Neuronal stem cell (in vitro differentiated cells): ENCODE measurements around the gene MACROD2.
"Not testable (repeated sequence)": the region's sequence is repeated elsewhere in the genome, so short reads cannot be mapped to it uniquely, and the experiment has no call there.

Experiments used
- DNase-seq: peaks from one replicate; pipeline ENCODE4 v3.0.0-alpha.2; 2013; ENCODE audit warnings: low spot score
- H2AFZ ChIP-seq: one replicate; pipeline ENCODE4 v1.6.1; 2013; ENCODE audit warnings: mild to moderate bottlenecking, low read length, inconsistent platforms
- H2AK5ac ChIP-seq: 2 replicates; pipeline ENCODE4 v1.6.1; 2013; ENCODE audit warnings: low read depth, mild to moderate bottlenecking, inconsistent platforms, low read length, moderate library complexity, mixed read lengths
- H2BK120ac ChIP-seq: 2 replicates; pipeline ENCODE4 v1.6.1; 2013; ENCODE audit warnings: low read depth, mild to moderate bottlenecking, inconsistent platforms, low read length, moderate library complexity, mixed read lengths
- H2BK12ac ChIP-seq: one replicate; pipeline ENCODE4 v1.6.1; 2013; ENCODE audit warnings: low read length, inconsistent platforms
- H2BK15ac ChIP-seq: 2 replicates; pipeline ENCODE4 v1.6.1; 2013; ENCODE audit warnings: mild to moderate bottlenecking, low read length, inconsistent platforms, mixed read lengths
- H2BK5ac ChIP-seq: one replicate; pipeline ENCODE4 v1.6.1; 2013; ENCODE audit warnings: inconsistent platforms, mild to moderate bottlenecking, low read length, moderate library complexity
- H3K14ac ChIP-seq: one replicate; pipeline ENCODE4 v1.6.1; 2013; ENCODE audit warnings: low read length, inconsistent platforms
- H3K18ac ChIP-seq: 2 replicates; pipeline ENCODE4 v1.6.1; 2013; ENCODE audit warnings: low read length, inconsistent platforms
- H3K23ac ChIP-seq: 2 replicates; pipeline ENCODE4 v1.6.1; 2013; ENCODE audit warnings: low read depth, mild to moderate bottlenecking, mixed read lengths, low read length, inconsistent platforms; ENCODE audit not compliant: poor library complexity
- H3K27ac ChIP-seq: replicated peaks from 3 replicates; pipeline ENCODE4 v1.5.1; 2013; ENCODE audit warnings: low read length, inconsistent platforms
- H3K27me3 ChIP-seq, 3 experiments: 2 replicates each; pipeline ENCODE4 v1.6.1; 2013; ENCODE audit warnings: low read length in 3 of 3, mild to moderate bottlenecking in 2 of 3, inconsistent platforms in 1 of 3, low read depth in 1 of 3, mixed read lengths in 1 of 3, moderate library complexity in 1 of 3; ENCODE audit not compliant: control insufficient read depth in 3 of 3, insufficient read depth in 3 of 3
- H3K36me3 ChIP-seq, 2 donors: replicated peaks in 1 of 2; 2 replicates each; pipeline ENCODE4 v1.6.1; 2013; ENCODE audit warnings: low read length in 2 of 2; ENCODE audit not compliant: control insufficient read depth in 2 of 2, insufficient read depth in 2 of 2
- H3K4ac ChIP-seq: 2 replicates; pipeline ENCODE4 v1.6.1; 2013; ENCODE audit warnings: inconsistent platforms, mild to moderate bottlenecking, low read length, moderate library complexity
- H3K4me1 ChIP-seq, 2 donors: 1 replicate in 1 of 2; 2 replicates in 1 of 2; pipeline ENCODE4 v1.6.1; 2013; ENCODE audit warnings: low read length in 2 of 2, low read depth in 1 of 2; ENCODE audit not compliant: control insufficient read depth in 2 of 2, insufficient read depth in 1 of 2
- H3K4me2 ChIP-seq: one replicate; pipeline ENCODE4 v1.6.1; 2013; ENCODE audit warnings: mild to moderate bottlenecking, low read length, inconsistent platforms; ENCODE audit not compliant: insufficient read depth, poor library complexity, severe bottlenecking
- H3K4me3 ChIP-seq, 2 donors: 2 replicates each; pipeline ENCODE4 v1.5.1; 2013; ENCODE audit warnings: low read length in 2 of 2, mild to moderate bottlenecking in 2 of 2, inconsistent platforms in 1 of 2, moderate library complexity in 1 of 2
- H3K79me1 ChIP-seq: one replicate; pipeline ENCODE4 v1.6.1; 2013; ENCODE audit warnings: low read depth, mild to moderate bottlenecking, inconsistent platforms, low read length, moderate library complexity
- H3K9ac ChIP-seq: one replicate; pipeline ENCODE4 v1.6.1; 2013; ENCODE audit warnings: mild to moderate bottlenecking, low read depth, low read length, inconsistent platforms; ENCODE audit not compliant: poor library complexity
- H3K9me3 ChIP-seq, 2 donors: replicated peaks in 1 of 2; 2 replicates each; pipeline versions ENCODE3 to v1.6.1; 2013; ENCODE audit warnings: low read length in 2 of 2, mild to moderate bottlenecking in 2 of 2, inconsistent platforms in 1 of 2, low read depth in 1 of 2, mixed read lengths in 1 of 2, moderate library complexity in 1 of 2; ENCODE audit not compliant: control insufficient read depth in 2 of 2, insufficient read depth in 1 of 2
- H4K8ac ChIP-seq: one replicate; pipeline ENCODE4 v1.6.1; 2013; ENCODE audit warnings: low read depth, mild to moderate bottlenecking, inconsistent platforms, low read length, moderate library complexity
- H4K91ac ChIP-seq: one replicate; pipeline ENCODE4 v1.6.1; 2013; ENCODE audit warnings: low read length, low read depth, mild to moderate bottlenecking, inconsistent platforms; ENCODE audit not compliant: poor library complexity
- WGBS, 2 donors: extraction: QIAGEN DNeasy Blood & Tissue Kit; methylation state at CpG; one replicate each; pipeline ENCODE4 v1.1.7; 2013; ENCODE audit warnings: missing lambda C conversion rate in 2 of 2, mixed read lengths in 1 of 2; ENCODE audit not compliant: insufficient read length in 2 of 2, insufficient replicate concordance in 1 of 2; ENCODE audit errors: extremely low coverage in 2 of 2; 5-methylcytosine and 5-hydroxymethylcytosine counted together

MACROD2 gene

GRCh38 chr20:14467104-14467827 lies 471.9 kb downstream of the MACROD2 start:
- not testable (repeated sequence) for H3K4me2 ChIP-seq, H3K9me3 ChIP-seq, H3K23ac ChIP-seq, H3K4me1 ChIP-seq, H3K18ac ChIP-seq, H2BK120ac ChIP-seq, H3K27ac ChIP-seq, H3K36me3 ChIP-seq, H2BK5ac ChIP-seq, H3K4ac ChIP-seq, H3K27me3 ChIP-seq, H3K4me3 ChIP-seq, H4K8ac ChIP-seq, H3K9ac ChIP-seq, H2AFZ ChIP-seq, DNase-seq, H2AK5ac ChIP-seq, H4K91ac ChIP-seq, H3K79me1 ChIP-seq, H3K14ac ChIP-seq, H2BK12ac ChIP-seq, H2BK15ac ChIP-seq
- no CpG with 5 or more reads among the region's 17 CpGs for WGBS, 2 donors

- WGBS, 2 donors: no CpG with 5 or more reads among the region's 12 CpGs
- no peak overlapping the region for H3K9ac ChIP-seq
- peaks cover 0 to 7% of the 10 kb centered on the region in 2 donors for H3K9me3 ChIP-seq
- no peak overlapping the region for H3K14ac ChIP-seq
- H3K4me1 ChIP-seq: peaks cover 0 to 4% of the 10 kb centered on the region in 2 donors
- no peak overlapping the region for H3K27ac ChIP-seq
- no peaks in the 10 kb centered on the region for H3K27me3 ChIP-seq
- peak overlapping the region; percentile 29 for H2BK5ac ChIP-seq
- H3K4me2 ChIP-seq: no peak overlapping the region
- peak overlapping the region; percentile 32 for H2AK5ac ChIP-seq
- DNase-seq: no peak
- peak overlapping the region; percentile 64 for H2AFZ ChIP-seq
- peak overlapping the region; percentile 87 for H2BK15ac ChIP-seq
- H3K79me1 ChIP-seq: no peaks in the 10 kb centered on the region
- no peaks in the 10 kb centered on the region for H3K36me3 ChIP-seq
- H3K4ac ChIP-seq: no peak overlapping the region
- no peak overlapping the region for H4K91ac ChIP-seq
- H4K8ac ChIP-seq: no peak overlapping the region
- H3K18ac ChIP-seq: peak overlapping the region; percentile 65
- no peak overlapping the region for H3K23ac ChIP-seq
- no peak overlapping the region for H2BK120ac ChIP-seq
- H3K4me3 ChIP-seq: no peak overlapping the region
- H2BK12ac ChIP-seq: no peak overlapping the region
Observed at GRCh38 chr20:14470231-14470899, 475.0 kb downstream of the MACROD2 start.

- WGBS, 2 donors: no CpG with 5 or more reads among the region's 10 CpGs
- Histone ChIP-seq H2BK5ac (no peak overlapping the region), H2AFZ (peak overlapping the region; percentile 64), H3K18ac (no peak overlapping the region), H4K8ac (no peak overlapping the region), H3K14ac (no peak overlapping the region), H2BK12ac (no peak overlapping the region), H2BK15ac (no peak overlapping the region), H2BK120ac (no peak overlapping the region), H3K79me1 (no peaks in the 10 kb centered on the region), H3K27ac (no peak overlapping the region), H3K4me1 (peaks cover 0 to 4% of the 10 kb centered on the region in 2 donors), H3K36me3 (no peaks in the 10 kb centered on the region), H3K4me2 (no peak overlapping the region), H4K91ac (no peak overlapping the region), H3K4me3 (no peak overlapping the region), H3K23ac (no peak overlapping the region), H3K9ac (no peak overlapping the region), H3K4ac (no peak overlapping the region), H3K27me3 (no peaks in the 10 kb centered on the region), H2AK5ac (no peak overlapping the region), H3K9me3 (peaks cover 0 to 7% of the 10 kb centered on the region in 2 donors)
- no peak for DNase-seq
Observed at GRCh38 chr20:14470977-14471661, 475.8 kb downstream of the MACROD2 start.

- Histone ChIP-seq H3K9ac (no peak overlapping the region), H3K9me3 (no peaks in the 10 kb centered on the region), H3K4me2 (no peak overlapping the region), H2BK15ac (no peak overlapping the region), H3K14ac (no peak overlapping the region), H3K27ac (no peak overlapping the region), H2BK5ac (no peak overlapping the region), H4K8ac (no peak overlapping the region), H3K18ac (no peak overlapping the region), H3K4me3 (no peak overlapping the region), H2BK12ac (no peak overlapping the region), H3K4ac (no peak overlapping the region), H3K4me1 (no peaks in the 10 kb centered on the region), H3K36me3 (no peaks in the 10 kb centered on the region), H2AK5ac (no peak overlapping the region), H3K23ac (no peak overlapping the region), H2BK120ac (no peak overlapping the region), H4K91ac (no peak overlapping the region), H3K79me1 (no peaks in the 10 kb centered on the region), H3K27me3 (no peaks in the 10 kb centered on the region), H2AFZ (no peak overlapping the region)
- WGBS, 2 donors: no CpG with 5 or more reads among the region's 3 CpGs
- DNase-seq: no peak
Observed at GRCh38 chr20:14477125-14477524, 481.8 kb downstream of the MACROD2 start.
